ENCODE data around the gene SPAG7.
"Not testable (repeated sequence)": the region's sequence is repeated elsewhere in the genome, so short reads cannot be mapped to it uniquely, and the experiment has no call there.

Gene SPAG7

GRCh38 chr17:4939546-4939795 lies 28.1 kb downstream of the SPAG7 start:
- H3K36me3 Mint-ChIP-seq (ENCODE audit: low read depth) = peaks cover 52% of the 10 kb centered on the region
- peak overlapping the region; percentile 92 for H3K27ac Mint-ChIP-seq
- no peaks in the 10 kb centered on the region for H3K9me3 Mint-ChIP-seq
- H3K4me1 Mint-ChIP-seq (ENCODE audit: low read depth) = peaks cover 45% of the 10 kb centered on the region
- H3K27me3 Mint-ChIP-seq = no peaks in the 10 kb centered on the region
- peak overlapping the region; percentile 88 for H3K4me3 Mint-ChIP-seq

DNA sequence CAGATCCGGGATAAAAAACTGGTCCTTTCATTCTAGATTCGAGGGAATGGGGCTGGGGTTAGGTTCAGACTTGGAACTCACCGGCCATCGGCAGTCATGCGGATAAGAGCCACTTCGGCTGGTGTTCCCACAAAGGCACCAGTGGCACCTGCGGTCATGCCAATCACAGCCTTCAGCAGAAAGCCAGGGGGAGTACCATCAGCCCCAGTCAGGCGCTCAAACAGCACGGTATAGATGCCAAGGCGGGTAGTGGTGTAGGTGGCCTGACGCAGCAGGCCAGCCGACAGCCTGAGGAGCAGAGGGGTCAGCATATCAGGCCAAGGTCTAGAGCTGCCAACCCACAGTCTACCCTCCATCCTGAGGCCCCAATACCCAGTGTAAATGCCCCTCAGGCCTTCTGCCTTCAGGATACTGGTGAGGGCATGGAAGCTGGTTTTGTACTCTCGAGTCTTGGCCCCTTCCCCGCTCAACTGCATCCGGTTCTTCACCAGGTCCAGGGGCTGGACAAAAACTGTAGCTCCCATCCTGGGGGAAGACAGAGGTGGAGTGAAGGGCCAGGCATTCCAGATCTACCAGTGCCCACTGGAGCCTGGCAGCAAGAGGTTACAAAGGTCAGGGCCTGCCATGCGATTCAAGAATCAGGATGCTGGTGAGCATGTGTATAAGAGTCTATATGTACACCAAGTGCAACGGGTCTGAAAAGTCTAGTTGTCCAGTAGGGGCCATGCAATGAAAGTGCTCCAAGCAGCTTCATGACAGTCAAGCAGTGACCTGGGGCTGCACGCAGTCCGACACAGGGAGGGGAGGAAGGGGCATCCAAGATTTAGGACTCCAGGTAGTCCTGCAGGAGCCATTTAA lies 28.7 kb downstream of the SPAG7 start:
- peaks cover 45% of the 10 kb centered on the region for H3K4me1 Mint-ChIP-seq (ENCODE audit: low read depth)
- H3K9me3 Mint-ChIP-seq = no peaks in the 10 kb centered on the region
- H3K36me3 Mint-ChIP-seq (ENCODE audit: low read depth) = peaks cover 47% of the 10 kb centered on the region
- no peaks in the 10 kb centered on the region for H3K27me3 Mint-ChIP-seq
- H3K27ac Mint-ChIP-seq = peak overlapping the region; percentile 92
- peak overlapping the region; percentile 88 for H3K4me3 Mint-ChIP-seq

DNA sequence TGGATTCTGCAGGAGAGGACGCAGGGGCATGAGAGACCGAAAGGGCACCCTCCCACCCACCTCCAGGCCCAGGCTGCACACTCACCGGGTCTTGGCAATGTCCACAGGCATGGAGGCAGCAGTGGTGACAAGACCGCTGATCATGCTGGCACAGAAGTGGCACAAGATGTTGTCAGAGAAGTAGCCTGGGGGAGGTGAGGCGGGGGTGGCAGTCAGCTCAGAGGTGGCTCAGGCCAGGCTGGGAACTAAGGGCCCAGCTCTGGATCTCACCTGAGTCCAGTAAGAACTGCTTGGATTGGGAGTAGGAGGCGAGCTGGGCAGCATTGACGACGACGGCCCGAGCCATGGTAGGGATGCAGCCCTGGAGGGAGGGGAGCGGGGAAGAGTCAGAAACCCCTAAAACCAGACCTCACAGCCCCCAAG lies 29.5 kb downstream of the SPAG7 start:
- peak overlapping the region; percentile 88 for H3K4me3 Mint-ChIP-seq
- H3K27me3 Mint-ChIP-seq = no peaks in the 10 kb centered on the region
- H3K36me3 Mint-ChIP-seq (ENCODE audit: low read depth) = peaks cover 41% of the 10 kb centered on the region
- peaks cover 44% of the 10 kb centered on the region for H3K4me1 Mint-ChIP-seq (ENCODE audit: low read depth)
- no peaks in the 10 kb centered on the region for H3K9me3 Mint-ChIP-seq
- peak overlapping the region; percentile 80 for H3K27ac Mint-ChIP-seq

- Mint-ChIP-seq H3K9me3 (no peaks in the 10 kb centered on the region), H3K36me3 (ENCODE audit: low read depth) (peaks cover 36% of the 10 kb centered on the region), H3K4me3 (no peak overlapping the region), H3K27ac (no peak overlapping the region), H3K27me3 (no peaks in the 10 kb centered on the region), H3K4me1 (ENCODE audit: low read depth) (peaks cover 39% of the 10 kb centered on the region)
Observed at GRCh38 chr17:4937553-4937952, 30.1 kb downstream of the SPAG7 start.

DNA sequence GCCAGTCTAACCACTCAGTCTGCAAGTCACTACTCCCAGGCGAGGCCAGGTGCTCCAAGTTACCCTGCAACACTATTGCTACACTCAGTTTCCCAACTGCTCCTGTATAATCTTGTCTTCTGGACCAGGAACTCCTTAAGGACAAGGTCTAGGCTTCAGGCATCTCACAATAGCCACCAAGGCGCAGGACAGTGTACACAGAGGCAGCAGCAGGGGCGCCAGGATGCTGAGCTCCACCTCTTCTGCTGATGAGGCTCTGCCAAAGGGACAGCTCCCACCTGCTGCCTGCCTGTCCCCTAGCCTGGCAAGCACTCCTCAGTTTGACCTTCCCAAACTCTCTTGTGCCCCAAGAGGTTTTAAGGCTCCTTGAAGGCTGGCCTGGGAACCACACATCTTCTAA lies 31.2 kb downstream of the SPAG7 start:
- Mint-ChIP-seq H3K4me1 (ENCODE audit: low read depth) (peaks cover 28% of the 10 kb centered on the region), H3K36me3 (ENCODE audit: low read depth) (peaks cover 26% of the 10 kb centered on the region), H3K4me3 (no peak overlapping the region), H3K27me3 (no peaks in the 10 kb centered on the region), H3K9me3 (no peaks in the 10 kb centered on the region), H3K27ac (no peak overlapping the region)

DNA sequence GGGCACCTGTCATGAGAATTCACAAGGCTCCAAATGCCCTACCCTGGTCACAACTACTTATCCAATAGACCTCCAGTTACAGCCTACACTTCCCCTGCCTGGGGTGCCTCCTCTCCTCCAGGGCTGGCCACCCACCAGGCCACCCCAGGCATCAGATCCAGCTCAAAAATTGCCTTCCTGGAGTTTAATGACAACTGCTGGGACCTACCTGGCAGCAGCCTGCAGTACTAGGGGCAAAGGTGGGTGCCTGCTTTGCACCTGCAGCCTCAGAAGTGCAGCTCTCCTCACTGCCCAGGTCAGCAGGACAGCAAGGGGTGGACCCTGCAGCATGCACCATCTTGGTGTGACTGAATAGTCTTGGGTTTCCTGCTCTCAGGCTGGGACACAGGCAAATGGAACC lies 32.0 kb downstream of the SPAG7 start:
- Mint-ChIP-seq H3K27me3 (no peaks in the 10 kb centered on the region), H3K36me3 (ENCODE audit: low read depth) (peaks cover 23% of the 10 kb centered on the region), H3K4me3 (no peak overlapping the region), H3K4me1 (ENCODE audit: low read depth) (peaks cover 22% of the 10 kb centered on the region), H3K27ac (no peak overlapping the region), H3K9me3 (no peaks in the 10 kb centered on the region)

DNA sequence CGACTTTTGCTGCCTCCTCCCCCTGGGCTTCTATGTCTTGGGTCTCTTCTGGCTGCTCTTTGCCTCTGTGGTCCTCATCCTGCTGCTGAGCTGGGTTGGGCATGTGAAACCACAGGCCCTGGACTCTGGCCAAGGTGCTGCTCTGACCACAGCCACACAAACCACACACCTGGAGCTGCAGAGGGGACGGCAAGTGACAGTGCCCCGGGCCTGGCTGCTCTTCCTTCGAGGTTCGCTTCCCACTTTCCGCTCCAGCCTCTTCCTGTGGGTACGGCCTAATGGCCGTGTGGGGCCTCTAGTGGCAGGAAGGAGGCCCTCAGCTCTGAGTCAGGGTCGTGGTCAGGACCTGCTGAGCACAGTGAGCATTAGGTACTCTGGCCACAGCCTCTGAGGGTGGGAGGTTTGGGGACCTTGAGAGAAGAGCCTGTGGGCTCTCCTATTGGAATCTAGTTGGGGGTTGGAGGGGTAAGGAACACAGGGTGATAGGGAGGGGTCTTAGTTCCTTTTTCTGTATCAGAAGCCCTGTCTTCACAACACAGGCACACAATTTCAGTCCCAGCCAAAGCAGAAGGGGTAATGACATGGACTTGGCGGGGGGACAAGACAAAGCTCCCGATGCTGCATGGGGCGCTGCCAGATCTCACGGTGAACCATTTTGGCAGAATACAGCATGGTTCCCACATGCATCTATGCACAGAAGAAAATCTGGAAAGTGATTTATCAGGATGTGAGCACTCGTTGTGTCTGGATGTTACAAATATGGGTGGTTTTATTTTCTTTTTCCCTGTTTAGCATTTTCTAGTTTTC lies 33.2 kb downstream of the SPAG7 start:
- Mint-ChIP-seq H3K36me3 (ENCODE audit: low read depth) (peaks cover 23% of the 10 kb centered on the region), H3K4me3 (peak overlapping the region; percentile 24), H3K4me1 (ENCODE audit: low read depth) (peaks cover 22% of the 10 kb centered on the region), H3K27me3 (no peaks in the 10 kb centered on the region), H3K27ac (no peak overlapping the region), H3K9me3 (no peaks in the 10 kb centered on the region)

GRCh38 chr17:4933646-4934045 lies 34.0 kb downstream of the SPAG7 start:
- H3K27me3 Mint-ChIP-seq = no peaks in the 10 kb centered on the region
- peaks cover 27% of the 10 kb centered on the region for H3K36me3 Mint-ChIP-seq (ENCODE audit: low read depth)
- peak overlapping the region; percentile 24 for H3K4me3 Mint-ChIP-seq
- H3K9me3 Mint-ChIP-seq = no peaks in the 10 kb centered on the region
- H3K4me1 Mint-ChIP-seq (ENCODE audit: low read depth) = peaks cover 21% of the 10 kb centered on the region
- no peak overlapping the region for H3K27ac Mint-ChIP-seq

- no peak overlapping the region for H3K4me3 Mint-ChIP-seq
- no peaks in the 10 kb centered on the region for H3K9me3 Mint-ChIP-seq
- H3K36me3 Mint-ChIP-seq (ENCODE audit: low read depth) = peaks cover 22% of the 10 kb centered on the region
- H3K4me1 Mint-ChIP-seq (ENCODE audit: low read depth) = peaks cover 14% of the 10 kb centered on the region
- no peaks in the 10 kb centered on the region for H3K27me3 Mint-ChIP-seq
- no peak overlapping the region for H3K27ac Mint-ChIP-seq
Observed at GRCh38 chr17:4932756-4933155, 34.9 kb downstream of the SPAG7 start.

- Mint-ChIP-seq H3K36me3 (ENCODE audit: low read depth) (peaks cover 26% of the 10 kb centered on the region), H3K27ac (no peak within 1 kb of the TSS), H3K4me1 (ENCODE audit: low read depth) (peaks cover 14% of the 10 kb centered on the region), H3K27me3 (no peaks in the 10 kb centered on the region), H3K4me3 (peak within 1 kb of the TSS; percentile 40), H3K9me3 (no peaks in the 10 kb centered on the region)
Observed at GRCh38 chr17:4931963-4932362, 35.7 kb downstream of the SPAG7 start, which contains the start of gene GP1BA. Gene GP1BA, plus strand, starts transcription at chr17:4932277. Its CDS starts 328 bp downstream, at chr17:4932605.

DNA sequence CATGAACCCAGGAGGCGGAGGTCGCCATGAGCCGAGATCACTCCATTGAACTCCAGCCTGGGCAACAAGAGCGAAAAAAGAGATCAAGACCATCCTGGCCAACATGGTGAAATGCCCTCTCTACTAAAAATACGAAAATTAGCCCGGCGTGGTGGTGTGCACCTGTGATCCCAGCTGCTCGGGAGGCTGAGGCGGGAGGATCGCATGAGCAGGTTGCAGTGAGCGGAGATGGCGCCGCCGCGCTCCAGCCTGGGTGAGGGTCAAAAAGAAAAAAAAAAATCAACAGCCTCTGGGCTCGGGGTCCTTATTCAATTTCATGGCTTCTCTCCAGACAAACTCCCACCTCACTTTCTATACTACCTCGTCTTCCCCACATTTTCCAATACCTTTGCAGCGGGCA lies 38.7 kb downstream of the SPAG7 start:
- Mint-ChIP-seq H3K4me1 (ENCODE audit: low read depth) (peaks cover 10% of the 10 kb centered on the region), H3K36me3 (ENCODE audit: low read depth) (peaks cover 18% of the 10 kb centered on the region), H3K4me3 (no peak overlapping the region), H3K27ac (no peak overlapping the region), H3K27me3 (no peaks in the 10 kb centered on the region), H3K9me3 (no peaks in the 10 kb centered on the region)

- H3K27me3 Mint-ChIP-seq; H3K9me3 Mint-ChIP-seq; H3K27ac Mint-ChIP-seq; H3K4me1 Mint-ChIP-seq (ENCODE audit: low read depth); H3K4me3 Mint-ChIP-seq: not testable (repeated sequence)
- peaks cover 18% of the 10 kb centered on the region for H3K36me3 Mint-ChIP-seq (ENCODE audit: low read depth)
Observed at GRCh38 chr17:4926577-4927335, 40.9 kb downstream of the SPAG7 start.

GRCh38 chr17:4921320-4921719 lies 46.3 kb downstream of the SPAG7 start:
- H3K4me1 Mint-ChIP-seq (ENCODE audit: low read depth) = peaks cover 4% of the 10 kb centered on the region
- H3K9me3 Mint-ChIP-seq = no peaks in the 10 kb centered on the region
- no peak overlapping the region for H3K27ac Mint-ChIP-seq
- no peaks in the 10 kb centered on the region for H3K36me3 Mint-ChIP-seq (ENCODE audit: low read depth)
- no peak overlapping the region for H3K4me3 Mint-ChIP-seq
- no peaks in the 10 kb centered on the region for H3K27me3 Mint-ChIP-seq

GRCh38 chr17:4920351-4921048 lies 47.1 kb downstream of the SPAG7 start:
- Mint-ChIP-seq H3K36me3 (ENCODE audit: low read depth) (no peaks in the 10 kb centered on the region), H3K4me3 (no peak overlapping the region), H3K4me1 (ENCODE audit: low read depth) (peaks cover 3% of the 10 kb centered on the region), H3K27me3 (no peaks in the 10 kb centered on the region), H3K27ac (no peak overlapping the region), H3K9me3 (no peaks in the 10 kb centered on the region)
